RKO (cell line): ENCODE results near the gene RSBN1L.
"Not testable (repeated sequence)": the region's sequence is repeated elsewhere in the genome, so short reads cannot be mapped to it uniquely, and the experiment has no call there.

Source experiments
- DNase-seq: peaks from one replicate; pipeline ENCODE4 v3.0.0-alpha.2; 2016; ENCODE audit warnings: low spot score

RSBN1L gene

GRCh38 chr7:77687747-77688144, 8.5 kb upstream of the RSBN1L start:
- DNase-seq: no peak

GRCh38 chr7:77690289-77690688, 6.0 kb upstream of the RSBN1L start:
- no peak for DNase-seq

- DNase-seq: no peak
Observed at GRCh38 chr7:77691892-77692491, 4.3 kb upstream of the RSBN1L start.

- DNase-seq: no peak
Observed at GRCh38 chr7:77693830-77694583, 2.3 kb upstream of the RSBN1L start.

DNA sequence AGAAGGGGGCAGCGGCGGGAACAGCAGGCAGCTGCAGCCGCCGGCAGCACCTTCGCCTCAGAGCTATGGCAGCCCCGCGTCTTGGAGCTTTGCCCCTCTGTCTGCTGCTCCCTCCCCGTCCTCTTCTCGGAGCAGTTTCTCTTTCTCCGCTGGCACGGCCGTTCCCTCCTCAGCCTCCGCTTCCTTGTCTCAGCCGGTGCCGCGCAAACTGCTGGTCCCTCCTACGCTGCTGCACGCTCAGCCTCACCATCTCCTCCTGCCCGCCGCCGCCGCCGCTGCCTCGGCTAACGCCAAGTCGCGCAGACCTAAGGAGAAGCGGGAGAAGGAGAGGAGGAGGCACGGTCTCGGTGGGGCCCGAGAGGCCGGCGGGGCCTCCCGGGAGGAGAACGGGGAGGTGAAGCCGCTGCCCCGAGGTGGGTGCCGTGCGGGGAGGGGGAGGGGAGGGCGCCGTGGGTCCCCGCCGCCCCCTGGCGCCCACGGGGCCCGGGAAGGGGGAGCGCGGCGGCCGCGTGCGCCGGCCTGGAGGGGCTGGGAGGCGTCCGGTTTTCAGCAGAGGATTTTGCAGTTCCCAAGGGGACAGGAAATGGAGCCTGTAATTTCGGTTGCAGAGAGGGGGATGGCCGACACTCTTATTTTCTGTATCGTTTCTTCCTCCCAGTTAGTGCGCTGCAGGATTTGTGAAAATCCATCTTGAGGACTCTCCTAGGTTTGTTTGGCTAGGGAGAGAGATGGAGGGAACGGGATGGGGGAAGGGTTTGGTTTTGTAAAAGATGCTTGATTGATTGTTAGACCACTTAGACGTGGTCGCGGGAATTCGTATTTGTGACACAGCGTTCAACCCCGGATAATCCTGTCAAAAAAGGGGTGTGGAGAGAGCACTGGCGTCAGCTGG, 630 bp downstream of the RSBN1L start:
- DNase-seq: peak; percentile 85

DNA sequence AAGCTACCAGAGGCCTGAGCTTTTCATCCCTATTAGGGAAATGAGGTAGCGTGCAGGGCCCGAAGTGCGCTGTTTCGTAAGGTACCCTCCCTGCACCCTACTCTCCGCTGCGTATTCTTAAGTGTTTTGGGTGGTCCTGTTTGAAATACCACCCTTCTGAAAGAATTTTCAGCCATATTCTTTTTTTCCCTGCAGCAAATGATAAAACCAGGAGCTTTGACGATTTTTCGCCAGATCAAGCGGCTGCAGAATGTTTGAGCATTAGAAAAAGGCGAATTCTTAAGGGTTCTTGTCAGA, 1.2 kb downstream of the RSBN1L start:
- no peak for DNase-seq

DNA sequence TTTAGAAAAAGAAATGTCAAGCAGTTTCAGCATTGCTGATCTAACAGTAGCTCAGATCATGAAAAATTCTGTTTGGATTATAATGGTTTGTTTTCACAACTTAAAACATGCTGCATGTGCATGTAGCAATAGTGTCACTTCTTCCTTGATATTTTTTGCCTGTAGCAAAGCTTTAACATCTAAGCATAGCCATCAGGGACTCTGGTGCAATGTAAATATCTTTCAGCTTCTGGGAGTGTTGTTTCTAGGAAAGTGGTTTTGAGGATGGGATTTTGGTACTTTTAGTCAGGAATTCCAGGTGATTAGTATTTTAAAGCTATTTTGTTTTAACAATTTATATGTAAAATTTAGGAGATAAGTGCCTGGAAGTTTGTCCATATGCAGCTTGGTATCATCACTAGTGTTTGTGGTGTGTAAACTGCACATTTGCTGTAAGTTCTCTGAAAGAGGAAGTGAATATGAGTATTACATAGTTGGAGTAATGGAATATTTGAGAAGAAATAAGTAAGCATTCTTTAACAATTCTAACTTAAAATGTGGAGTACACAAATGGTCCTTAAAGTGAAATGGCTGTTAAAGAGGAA, 1.9 kb downstream of the RSBN1L start:
- peak; percentile 41 for DNase-seq

GRCh38 chr7:77699056-77699455, 2.8 kb downstream of the RSBN1L start:
- DNase-seq: peak; percentile 28

DNA sequence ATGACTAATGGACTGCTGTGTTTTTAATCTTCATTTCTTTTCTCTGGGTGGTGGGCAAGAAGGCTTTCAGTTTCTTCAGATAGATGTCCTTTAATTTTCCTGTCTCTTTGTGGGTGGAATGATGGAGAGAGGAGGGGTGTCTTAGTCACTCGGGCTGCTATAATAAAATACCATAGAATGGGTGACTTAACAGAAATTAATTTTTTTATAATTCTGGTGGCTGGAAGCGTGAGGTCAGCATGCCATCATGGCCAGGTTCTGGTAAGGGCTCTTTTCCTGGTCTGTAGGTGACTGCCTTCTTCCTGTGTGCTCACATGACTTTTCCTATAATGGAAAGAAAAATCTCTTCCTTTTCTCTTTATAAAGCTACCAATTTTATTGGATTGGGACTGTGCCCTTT, 6.3 kb downstream of the RSBN1L start:
- DNase-seq: peak; percentile 19

DNA sequence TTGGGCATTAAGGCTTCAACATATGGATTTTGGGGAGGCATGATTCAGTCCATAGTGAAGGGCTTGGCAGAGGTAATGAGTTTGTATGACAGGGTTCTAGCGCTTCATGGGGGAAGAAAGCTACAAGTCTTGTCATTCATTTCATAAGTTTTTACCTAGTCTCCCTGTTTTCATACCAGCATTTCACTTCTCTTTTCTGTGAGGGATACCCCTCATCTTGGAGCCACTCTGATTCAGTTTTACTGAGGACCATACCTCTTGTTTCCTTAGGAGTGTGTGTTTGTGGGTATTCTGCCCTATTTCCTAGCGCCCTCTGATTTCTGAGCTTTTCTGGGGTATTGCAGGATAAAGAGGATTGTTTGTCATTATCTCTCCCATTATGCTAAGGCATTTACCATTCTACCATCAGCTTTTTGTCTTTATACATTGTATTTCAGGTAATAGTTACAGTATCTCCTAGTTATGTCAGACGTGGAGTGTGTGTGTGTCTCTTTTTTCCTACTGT, 6.8 kb downstream of the RSBN1L start:
- DNase-seq: no peak

GRCh38 chr7:77703669-77704068, 7.4 kb downstream of the RSBN1L start:
- not testable (repeated sequence) for DNase-seq

- no peak for DNase-seq
Observed at GRCh38 chr7:77707504-77707992, 11.3 kb downstream of the RSBN1L start.

- DNase-seq: no peak
Observed at GRCh38 chr7:77710067-77710466, 13.8 kb downstream of the RSBN1L start.

- DNase-seq: no peak
Observed at GRCh38 chr7:77710861-77711260, 14.6 kb downstream of the RSBN1L start.

DNA sequence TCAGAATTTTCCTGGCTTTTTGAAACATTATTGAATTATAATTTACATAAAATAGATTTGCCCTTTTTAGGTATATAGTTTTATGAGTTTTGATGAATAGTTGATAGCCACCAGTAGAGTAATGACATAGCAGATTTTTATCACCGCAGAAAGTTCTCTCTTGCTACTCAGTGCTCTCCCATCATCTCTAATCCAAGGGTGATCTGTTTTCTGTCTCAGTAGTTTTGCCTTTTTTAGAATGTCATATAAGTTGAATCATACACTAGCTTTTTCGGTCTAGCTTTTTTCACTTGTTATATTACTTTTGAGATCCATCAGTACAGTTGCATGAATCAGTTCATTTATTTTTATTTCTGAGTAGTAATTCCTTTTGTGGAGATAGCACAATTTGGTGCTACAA, 17.9 kb downstream of the RSBN1L start:
- DNase-seq: no peak

DNA sequence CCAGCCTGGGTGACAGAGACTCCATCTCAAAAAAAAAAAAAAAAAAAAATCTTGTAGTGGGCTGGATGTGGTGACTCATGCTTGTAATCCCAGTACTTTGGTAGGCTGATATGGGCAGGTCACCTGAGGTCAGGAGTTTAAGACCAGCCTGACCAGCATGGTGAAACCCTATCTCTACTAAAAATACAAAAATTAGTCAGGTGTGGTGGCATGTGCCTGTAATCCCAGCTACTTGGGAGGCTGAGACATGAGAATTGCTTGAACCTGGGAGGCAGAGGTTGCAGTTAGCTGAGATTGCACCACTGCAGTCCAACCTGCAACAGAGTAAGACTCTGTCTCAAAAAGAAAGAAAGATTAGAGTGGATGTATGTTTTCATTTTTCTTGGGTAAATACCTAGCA, 18.7 kb downstream of the RSBN1L start:
- DNase-seq: peak; percentile 32

DNA sequence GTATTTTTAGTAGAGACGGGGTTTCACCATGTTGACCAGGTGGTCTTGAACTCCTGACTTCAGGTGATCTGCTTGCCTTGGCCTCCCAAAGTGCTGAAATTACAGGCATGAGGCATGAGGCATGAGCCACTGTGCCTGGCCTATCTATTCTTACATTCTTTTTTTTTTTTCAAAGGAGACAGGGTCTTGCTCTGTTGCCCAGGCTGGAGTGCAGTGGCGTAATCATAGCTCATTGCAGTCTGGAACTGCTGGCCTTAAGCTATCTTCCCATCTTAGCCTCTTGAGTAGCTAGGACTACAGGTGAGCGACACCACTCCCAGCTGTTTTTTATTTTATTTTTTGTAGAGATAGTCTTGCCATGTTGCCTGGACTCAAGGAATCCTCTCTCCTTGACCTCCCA, 20.5 kb downstream of the RSBN1L start:
- DNase-seq: no peak

- DNase-seq: not testable (repeated sequence)
Observed at GRCh38 chr7:77717566-77717965, 21.3 kb downstream of the RSBN1L start.

- no peak for DNase-seq
Observed at GRCh38 chr7:77727527-77727926, 31.3 kb downstream of the RSBN1L start.

DNA sequence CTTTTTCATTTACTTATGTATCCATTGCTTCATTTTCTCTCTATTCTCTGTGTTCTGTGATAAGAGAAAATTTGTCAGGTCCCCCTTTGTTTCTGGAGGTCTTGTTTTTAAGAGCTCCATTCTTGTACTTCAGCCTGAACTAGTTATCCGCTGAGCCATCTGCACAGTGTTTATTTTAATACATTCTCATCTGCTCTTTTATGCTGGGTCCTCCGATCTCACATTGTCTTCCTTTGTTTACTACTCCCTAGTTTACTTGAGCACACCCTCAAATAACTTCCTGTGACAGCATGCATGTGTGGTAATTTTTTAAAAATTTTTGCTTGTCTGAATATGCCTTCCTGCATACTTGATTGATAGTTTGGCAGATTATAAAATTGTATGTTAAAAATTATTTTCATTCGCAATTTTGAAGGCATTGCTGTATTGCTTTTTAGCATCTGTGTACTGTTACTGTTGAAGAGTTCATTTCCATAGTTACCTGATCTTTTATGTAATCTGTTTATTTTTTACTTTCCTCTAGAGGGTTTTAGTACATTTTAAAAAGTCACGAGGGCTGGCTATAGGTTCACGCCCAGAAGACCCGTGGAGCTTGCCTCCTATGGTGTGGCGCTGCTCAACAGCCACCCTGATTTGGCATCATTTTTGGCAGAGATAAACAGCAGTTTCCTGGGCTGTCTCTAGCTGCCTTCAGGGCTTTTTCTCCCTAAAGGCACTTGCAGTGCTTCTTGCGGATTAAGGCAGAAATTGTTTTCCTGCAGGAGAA, 31.9 kb downstream of the RSBN1L start:
- no peak for DNase-seq

GRCh38 chr7:77729574-77730348, 33.5 kb downstream of the RSBN1L start:
- DNase-seq: no peak
